UCSD-AML1 (cell line): ENCODE data around the gene KIF22.
"Not testable (repeated sequence)": the region's sequence is repeated elsewhere in the genome, so short reads cannot be mapped to it uniquely, and the experiment has no call there.

ENCODE experiments used
- DNase-seq: peaks from one replicate; lab custom pipeline; 2025; ENCODE audit not compliant: unreplicated experiment; lab: John Stamatoyannopoulos, UW

Gene KIF22

DNA sequence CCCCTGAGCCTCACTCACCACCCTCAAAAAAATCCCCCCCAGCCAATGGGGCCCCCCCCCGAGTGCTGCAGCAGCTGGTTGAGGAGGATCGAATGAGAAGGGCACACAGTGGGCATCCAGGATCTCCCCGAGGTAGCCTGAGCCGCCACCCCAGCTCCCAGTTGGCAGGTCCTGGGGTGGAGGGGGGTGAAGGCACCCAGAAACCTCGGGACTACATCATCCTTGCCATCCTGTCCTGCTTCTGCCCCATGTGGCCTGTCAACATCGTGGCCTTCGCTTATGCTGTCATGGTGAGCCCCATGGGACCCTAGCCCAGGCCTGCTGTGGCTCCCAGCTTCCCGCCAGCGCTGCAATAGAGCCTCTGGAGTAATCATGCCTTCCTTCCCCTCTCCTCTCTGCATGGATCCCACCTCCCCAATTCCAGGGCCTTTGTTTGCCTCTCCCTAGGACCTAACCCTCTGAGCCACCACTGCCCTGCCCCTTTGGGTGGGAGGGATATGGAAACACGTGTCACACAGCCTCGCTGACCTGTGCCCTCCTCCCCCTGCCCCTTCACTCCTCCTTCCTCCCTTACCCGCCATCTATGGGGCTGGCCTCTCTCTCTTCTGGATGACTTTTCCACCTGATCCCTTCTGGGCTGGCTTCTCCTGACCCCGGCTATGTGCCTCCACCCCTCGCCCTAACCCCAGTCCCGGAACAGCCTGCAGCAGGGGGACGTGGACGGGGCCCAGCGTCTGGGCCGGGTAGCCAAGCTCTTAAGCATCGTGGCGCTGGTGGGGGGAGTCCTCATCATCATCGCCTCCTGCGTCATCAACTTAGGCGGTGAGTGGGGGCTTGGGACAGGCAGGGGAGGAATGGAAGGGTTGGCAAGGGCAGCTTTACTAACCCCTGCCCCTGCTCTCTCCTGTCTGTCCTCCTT lies 23.4 kb downstream of the KIF22 start:
- no peak for DNase-seq

DNA sequence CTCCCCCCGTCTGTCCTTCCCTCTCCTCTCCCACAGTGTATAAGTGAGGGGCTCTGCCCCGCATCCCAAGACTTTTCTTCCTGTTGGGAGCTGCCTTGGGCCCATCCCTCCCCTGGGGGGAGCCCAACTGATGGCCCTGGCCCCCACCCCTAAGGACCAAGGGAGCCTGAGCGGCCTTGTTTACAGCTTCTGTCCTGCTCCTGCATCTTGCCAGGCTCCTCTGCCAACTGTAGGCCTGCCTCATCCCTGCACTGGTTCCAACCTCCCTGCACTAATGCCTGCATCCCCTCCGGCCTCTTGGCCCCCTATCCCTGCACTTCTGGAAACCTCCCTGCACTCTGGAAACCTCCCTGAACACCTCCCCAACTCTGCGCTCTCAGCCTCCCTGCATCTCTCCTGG lies 24.0 kb downstream of the KIF22 start:
- DNase-seq = no peak

DNA sequence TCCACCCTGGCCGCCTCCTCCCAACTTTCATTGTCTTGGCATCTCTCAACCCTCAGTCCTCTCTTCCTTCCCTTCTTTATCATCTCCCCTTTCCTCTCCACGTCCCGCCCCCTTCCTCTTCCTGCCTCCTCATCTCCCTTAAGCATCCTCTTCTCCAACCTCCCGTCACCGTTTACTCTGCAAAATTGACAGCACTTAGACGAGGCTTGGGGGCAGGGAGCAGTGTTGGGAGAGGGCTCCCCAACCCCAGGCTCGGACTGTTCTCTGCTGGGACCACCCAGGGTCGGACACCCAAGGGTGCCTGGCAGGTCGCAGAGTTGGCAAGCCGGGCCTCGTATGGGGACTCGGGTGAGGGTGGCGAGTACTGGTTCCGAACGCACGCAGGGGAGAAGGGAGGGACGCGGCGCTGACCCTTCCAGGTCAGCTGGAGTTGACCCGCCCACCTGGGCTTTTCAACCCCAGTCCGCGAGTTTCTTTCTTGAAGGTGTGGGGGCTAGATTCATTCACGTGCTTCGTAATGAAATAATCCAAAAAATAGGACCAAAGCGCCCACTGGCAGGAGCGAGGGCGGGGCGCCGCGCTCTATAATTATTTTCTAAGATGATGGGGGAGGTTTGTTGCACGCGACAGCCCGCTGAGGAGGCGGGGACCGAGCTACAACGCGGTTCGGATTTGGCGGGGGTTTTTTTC lies 24.6 kb downstream of the KIF22 start:
- DNase-seq = peak; percentile 48

DNA sequence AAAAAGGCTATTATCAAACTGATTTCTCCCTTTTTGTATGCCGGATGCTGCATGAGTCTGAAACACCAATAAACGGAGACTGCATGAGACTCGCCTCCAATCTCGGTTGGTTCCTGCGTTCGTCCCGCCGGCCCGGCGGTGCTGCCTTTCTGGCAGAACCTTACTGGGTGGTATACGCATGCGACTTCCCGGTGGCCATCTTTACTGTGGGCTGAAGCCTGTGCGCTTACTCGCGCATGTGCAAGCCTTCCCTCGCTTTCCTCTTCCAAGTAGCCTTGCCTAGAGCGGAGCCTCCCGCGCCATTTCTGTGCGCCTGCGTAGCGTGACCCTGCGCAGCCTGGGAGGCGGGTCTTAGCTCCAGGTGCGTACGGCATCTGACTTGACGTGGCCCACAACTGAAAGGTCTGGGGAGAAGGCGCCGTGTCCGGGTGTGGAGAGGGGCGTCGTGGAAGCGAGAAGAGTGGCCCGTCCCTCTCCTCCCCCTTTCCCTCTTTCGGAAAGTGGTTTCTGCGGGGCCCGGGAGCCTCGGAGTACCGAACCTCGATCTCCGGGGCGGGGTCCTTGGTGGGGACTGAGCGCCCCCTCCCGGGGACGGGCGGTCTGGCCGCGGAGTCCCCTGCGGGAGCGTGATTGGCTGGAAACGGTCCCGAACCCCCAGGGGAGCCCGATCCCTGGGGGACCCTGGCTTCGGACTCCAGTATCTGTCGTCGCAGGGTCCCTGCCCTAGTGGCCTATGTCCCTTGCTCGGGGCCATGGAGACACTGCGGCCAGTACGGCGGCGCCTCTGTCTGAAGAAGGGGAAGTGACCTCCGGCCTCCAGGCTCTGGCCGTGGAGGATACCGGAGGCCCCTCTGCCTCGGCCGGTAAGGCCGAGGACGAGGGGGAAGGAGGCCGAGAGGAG lies 25.5 kb downstream of the KIF22 start, which contains the start of gene PAGR1:
PAGR1 (plus strand) TSS at position 360 of the 901 bp plus-strand sequence; CDS start at position 734, 374 bp downstream.
- DNase-seq = peak; percentile 98

DNA sequence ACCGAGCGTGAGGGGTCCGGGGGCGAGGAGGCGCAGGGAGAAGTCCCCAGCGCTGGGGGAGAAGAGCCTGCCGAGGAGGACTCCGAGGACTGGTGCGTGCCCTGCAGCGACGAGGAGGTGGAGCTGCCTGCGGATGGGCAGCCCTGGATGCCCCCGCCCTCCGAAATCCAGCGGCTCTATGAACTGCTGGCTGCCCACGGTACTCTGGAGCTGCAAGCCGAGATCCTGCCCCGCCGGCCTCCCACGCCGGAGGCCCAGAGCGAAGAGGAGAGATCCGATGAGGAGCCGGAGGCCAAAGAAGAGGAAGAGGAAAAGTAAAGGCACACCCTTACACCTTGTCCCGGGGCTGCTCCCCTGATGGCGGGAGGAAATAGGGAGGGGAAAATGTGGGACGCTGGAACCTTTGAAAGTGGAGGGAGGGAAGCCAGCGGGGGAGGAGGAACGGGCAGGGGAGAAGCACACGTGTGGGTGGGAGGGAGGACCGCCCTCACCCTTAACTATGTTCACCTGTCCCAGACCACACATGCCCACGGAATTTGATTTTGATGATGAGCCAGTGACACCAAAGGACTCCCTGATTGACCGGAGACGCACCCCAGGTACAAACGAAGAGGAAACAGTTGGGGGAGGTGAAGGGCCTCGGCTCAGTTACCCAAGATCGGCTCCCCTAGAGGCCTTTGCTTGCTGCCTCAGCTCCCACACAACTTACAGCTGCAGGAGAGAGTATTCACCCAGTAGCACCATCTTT lies 26.3 kb downstream of the KIF22 start:
- peak; percentile 79 for DNase-seq

DNA sequence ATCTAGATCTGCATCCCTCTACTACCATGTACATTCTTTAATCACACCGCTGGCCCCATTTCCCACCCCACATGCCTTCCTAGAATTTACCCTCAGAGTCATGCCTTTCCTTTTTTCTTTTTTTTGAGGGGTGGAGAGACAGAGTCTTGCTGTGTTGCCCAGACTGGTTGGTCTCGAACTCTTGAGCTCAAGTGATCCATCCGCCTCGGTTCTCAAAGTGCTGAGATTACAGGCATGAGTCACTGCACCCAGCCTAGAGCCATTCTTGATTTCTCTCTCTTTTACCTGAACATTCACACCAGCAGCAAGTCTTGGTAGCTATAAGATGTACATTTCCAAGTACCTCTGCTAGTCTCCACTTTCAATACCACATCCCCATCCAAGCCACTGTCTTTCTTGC lies 27.5 kb downstream of the KIF22 start:
- no peak for DNase-seq

DNA sequence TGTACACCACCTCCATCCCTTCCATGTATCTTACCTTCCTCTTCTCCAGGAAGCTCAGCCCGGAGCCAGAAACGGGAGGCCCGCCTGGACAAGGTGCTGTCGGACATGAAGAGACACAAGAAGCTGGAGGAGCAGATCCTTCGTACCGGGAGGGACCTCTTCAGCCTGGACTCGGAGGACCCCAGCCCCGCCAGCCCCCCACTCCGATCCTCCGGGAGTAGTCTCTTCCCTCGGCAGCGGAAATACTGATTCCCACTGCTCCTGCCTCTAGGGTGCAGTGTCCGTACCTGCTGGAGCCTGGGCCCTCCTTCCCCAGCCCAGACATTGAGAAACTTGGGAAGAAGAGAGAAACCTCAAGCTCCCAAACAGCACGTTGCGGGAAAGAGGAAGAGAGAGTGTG lies 29.0 kb downstream of the KIF22 start:
- DNase-seq = no peak

DNA sequence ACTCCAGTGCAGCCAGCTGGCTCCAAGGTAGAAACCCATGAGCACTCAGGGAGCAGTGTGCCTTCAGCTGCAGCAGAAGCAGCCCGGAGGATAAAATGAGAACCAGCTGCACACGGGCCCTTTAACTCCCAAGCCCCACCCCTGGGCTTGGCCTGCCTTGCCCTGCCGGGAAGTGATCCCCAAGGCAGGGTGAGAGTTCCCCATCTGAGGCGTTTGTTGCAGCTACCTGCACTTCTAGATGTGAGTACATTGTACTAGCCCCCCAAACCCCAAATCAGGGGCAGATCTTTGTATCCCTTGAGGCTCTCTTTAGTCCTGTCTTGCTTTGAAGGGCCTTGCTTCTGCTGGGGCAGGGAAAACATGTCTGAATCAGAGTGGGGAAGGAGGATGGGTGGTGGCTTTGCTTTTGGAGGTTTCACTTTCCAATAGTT lies 29.7 kb downstream of the KIF22 start, which contains the start of gene MVP:
MVP (plus strand) TSS at position 192 of the 431 bp plus-strand sequence. CDS start 10,088 bp downstream, outside the sequence.
- DNase-seq = peak; percentile 67

DNA sequence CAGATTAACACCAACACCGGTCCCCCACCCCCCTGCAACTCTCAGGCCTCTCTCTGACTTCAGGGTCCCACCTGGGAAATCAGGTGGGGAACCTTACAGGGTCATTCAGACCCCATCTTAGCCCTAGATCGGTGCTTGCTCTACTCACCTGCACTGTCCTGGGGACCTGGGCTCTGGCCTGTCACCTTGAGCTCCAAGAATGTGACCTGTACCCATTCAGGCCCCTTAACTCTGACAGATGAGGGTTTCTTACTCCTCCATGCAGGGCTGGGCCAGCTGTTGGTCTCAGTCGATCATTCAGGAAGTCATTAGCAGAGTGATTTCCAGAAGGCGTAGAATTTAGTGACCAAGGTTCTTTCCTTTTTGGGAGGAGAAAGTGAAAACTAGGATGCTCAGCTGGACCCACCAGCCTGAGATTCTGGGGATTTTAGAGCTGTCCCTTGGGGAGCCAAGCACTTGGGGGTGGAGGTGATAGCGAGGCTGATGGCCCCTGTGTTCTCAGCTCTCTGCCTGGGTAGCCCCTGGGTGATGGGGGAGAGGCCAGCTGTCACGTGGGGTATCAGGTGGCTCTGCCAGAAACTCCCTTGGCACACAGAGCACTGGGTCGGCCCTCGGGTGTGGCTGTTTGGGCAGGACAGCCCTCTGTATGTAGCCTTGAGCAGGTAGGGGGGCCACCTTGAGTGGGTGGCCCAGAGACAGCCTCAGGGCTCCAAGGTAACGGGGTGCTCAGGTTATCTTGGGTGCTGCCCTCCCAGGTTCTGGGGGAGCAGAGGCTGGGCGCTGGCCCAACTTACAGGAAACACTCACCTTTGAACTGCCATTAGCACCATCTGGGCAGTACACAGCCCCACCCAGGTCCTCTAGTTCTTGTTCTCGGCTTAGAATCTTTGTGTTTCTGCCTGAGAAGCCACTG lies 30.4 kb downstream of the KIF22 start:
- no peak for DNase-seq

DNA sequence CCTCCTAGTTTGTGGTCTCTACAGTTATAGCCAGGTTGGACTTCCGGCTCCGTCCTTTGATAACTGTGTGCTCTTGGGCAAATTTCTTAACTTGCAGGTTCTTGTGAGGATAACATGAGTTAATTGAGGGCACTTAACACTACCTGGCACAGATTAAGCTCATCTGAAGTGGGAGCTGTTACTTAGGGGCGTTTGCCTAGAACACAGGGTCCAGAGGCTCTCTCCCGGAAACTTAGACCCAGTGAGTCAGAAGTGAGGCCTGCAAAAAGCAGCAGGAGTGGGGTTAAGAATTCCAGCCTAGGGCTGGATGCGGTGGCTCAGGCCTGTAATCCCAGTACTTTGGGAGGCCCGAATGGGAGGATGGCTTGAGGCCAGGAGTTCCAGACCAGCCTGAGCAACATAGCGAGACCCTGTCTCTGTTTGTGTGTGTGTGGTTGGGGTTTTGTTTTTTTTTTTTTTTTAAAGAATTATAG lies 31.1 kb downstream of the KIF22 start:
- no peak for DNase-seq

DNA sequence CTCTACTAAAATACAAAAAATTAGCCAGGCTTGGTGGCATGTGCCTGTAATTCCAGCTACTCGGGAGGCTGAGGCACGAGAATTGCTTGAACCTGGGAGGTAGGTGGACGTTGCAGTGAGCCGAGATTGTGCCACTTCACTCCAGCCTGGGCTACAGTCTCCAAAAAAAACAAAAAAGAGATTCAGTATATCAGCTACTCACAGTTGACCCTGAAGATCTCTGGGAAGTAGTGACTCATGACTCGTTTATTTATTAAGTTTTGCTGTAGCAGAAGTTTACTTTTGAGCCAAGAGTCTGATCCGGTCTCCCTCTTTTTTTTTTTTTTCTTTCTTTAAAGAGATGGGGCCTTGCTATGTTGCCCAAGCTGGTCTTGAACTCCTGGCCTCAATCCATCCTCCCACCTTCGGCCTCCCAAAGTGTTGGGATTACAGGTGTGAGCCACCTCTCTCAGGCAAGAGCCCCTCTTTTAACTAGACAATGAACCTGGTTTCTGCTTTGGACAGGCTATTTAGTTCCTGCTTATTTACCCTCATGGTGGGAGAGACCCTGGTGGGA lies 34.1 kb downstream of the KIF22 start:
- DNase-seq = no peak

DNA sequence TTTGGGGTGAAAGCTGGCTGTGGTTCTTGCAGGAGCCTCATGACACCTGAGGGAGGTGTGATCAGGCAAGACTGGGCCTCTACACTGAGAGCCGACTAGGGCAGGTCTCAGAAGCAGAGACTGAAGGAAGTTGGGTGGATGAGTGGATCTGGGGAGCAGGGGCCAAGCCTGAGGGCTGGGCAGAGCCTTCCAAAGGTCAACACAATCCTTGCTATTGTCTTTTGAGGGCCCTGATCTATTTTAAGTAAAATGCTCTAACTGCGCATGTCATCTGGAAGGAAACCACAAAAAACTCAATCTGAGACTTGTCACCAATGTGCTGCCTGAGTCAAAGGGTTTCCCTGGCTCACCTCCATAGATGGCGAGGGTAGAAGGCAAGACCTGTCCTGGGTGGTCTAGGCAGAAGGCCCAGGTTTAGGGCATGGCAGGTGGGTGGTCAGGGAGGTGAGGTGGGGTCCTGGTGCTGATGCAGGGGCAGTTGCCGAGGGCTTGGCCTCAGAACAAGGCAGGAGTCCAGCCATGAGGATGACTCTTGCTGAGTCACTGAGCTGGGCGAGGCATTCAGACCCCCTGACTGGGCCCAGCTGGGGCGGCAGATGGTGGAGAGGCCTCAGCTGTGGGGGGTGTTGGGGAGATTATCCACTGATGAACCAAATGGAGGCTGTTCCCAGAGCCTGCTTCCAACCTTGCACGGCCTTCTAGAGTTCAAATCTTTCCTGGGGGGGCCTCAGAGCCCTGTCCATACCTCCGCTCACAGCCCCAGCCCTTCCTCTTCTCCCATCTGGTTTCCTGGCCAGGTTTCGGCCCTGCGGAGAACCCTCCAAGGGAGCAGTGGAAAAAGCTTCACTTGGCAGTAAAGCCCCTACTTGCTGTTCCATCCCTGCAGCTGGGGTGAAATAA lies 34.8 kb downstream of the KIF22 start:
- no peak for DNase-seq

DNA sequence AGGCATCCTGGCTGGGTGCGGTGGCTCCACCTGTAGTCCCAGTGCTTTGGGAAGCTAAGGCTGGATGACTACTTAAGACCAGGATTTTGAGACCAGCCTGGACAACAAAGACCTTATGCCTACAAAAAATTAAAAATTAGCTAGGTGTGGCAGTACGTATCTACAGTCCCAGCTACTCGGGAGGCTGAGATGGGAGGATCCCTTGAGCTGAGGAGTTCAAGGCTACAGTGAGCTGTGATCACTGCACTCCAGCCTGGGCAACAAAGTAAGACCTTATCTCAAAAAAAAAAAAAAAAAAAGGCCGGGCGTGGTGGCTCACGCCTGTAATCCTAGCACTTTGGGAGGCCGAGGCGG lies 35.8 kb downstream of the KIF22 start:
- no peak for DNase-seq

DNA sequence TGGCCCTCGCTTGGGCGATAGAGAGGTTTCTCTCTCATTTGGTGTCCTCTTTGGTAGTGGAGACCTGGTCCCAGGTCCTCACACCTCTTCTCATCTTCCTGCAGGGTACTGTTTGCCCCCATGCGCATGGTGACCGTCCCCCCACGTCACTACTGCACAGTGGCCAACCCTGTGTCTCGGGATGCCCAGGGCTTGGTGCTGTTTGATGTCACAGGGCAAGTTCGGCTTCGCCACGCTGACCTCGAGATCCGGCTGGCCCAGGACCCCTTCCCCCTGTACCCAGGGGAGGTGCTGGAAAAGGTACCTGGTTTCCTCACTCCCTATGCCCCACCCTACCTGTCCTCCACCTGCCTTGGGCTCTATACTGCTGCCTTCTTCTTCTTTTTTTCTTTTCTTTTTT lies 40.2 kb downstream of the KIF22 start:
- DNase-seq = no peak

DNA sequence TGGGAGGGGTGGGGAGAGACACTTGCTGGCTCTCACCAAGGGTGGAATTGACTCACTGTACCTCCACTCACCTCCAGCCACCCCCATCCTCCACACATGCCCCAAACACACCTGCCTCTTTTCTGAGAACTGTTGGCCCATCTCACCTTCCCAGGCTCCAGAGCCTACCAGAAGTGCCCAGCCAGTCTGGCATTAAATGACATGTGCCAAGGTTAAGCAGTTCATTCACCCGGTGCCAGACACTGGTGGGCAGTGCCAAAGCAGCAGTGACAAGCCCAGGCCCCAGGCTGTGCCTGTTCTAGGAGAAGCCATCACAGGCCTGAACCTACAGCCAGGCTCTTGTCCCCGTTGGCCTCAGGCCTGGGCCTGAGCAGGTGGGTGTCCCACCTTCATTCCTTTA lies 40.9 kb downstream of the KIF22 start:
- no peak for DNase-seq

DNA sequence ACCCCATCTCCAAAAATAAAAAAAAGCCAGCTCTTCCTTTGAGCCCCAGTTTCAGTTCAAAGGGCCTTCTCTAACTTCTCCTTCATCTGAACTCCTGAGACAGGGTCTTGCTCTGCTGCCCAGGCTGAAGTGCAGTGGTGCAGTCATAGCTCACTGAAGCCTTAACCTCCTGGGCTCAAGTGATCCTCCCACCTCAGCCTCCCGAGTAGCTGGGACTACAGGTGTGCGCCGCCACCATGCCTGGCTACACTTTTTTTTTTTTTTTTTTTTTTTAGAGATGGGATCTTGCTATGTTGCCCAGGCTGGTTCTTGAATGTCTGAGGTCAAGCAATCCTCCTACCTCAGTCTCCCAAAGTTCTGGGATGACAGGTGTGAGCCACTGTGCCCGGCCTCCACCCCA lies 42.7 kb downstream of the KIF22 start:
- not testable (repeated sequence) for DNase-seq

DNA sequence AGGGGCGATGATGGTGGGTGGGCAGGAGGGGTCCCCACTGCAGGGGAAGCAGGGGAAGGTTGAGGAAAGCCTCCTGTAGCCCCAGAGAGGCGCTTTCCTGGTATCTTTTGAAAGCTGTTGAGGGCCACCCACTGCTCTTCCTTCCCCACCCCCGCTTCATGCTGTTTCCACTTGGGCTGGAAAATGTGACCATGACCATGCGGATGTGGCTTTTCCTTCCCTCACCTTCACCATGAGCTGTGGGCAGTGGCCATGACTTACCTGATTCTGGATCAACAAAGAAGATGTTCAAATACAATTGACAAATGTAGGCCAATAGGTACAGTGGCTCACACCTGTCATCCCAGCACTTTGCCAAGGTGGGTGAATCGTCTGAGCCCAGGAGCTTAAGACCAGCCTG lies 43.5 kb downstream of the KIF22 start:
- DNase-seq = no peak

DNA sequence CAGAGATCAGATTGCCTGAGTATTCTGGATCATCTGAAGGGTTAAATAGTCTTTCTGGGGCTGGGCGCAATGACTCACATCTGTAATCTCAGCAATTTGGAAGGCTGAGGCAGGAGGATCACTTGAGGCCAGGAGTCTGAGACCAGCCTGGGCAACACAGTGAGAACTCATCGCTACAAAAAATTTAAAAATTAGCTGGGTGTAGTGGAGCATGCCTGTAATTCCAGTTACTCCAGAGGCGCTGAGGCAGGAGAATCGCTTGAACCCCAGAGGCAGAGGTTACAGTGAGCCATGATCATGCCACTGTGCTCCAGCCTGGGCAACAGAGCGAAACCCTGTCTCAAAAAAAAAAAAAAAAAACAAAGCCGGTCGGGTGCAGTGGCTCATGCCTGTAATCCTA lies 45.4 kb downstream of the KIF22 start:
- no peak for DNase-seq
